Mammary epithelial cell (primary cell): ENCODE measurements around the gene IKZF2.

ENCODE experiments used
- CTCF ChIP-seq, 2 donors: IDR thresholded peaks in 1 of 2; conservative IDR thresholded peaks in 1 of 2; 2 replicates each; pipeline ENCODE4 v1.5.1; 2011 to 2012; ENCODE audit warnings: inconsistent platforms in 2 of 2, low read length in 2 of 2, mild to moderate bottlenecking in 2 of 2, control low read depth in 1 of 2, low read depth in 1 of 2; ENCODE audit not compliant: insufficient read depth in 1 of 2; ENCODE audit errors: extremely low read depth in 1 of 2
- EZH2 ChIP-seq: IDR thresholded peaks from 2 replicates; pipeline ENCODE4 v1.6.1; 2012; ENCODE audit warnings: low read length, inconsistent platforms, borderline replicate concordance

GRCh38 chr2:213137064-213137463, 14.3 kb downstream of the IKZF2 start:
- no peak for TF ChIP-seq CTCF (conservative IDR thresholded peaks at IDR 0.05 in 1 of 2, IDR thresholded peaks at IDR 0.05 in 1 of 2; ENCODE audit: extremely low read depth in 1 of 2, insufficient read depth in 1 of 2, low read depth in 1 of 2, low read length in 2 of 2)
- TF ChIP-seq EZH2, result no peak
